HEK293T (cell line): ENCODE results near the gene SIGLEC9.

Experiments used
- CTCF ChIA-PET: fragments of 350-600 bp; formaldehyde crosslinking; extraction: SDS; loops from one replicate; lab custom pipeline; 2021; ENCODE audit warnings: antibody characterized with exemption, inconsistent platforms; lab: Yijun Ruan, JAX
- POLR2A ChIA-PET: fragments of 350-600 bp; formaldehyde crosslinking; extraction: SDS; loops from one replicate; lab custom pipeline; 2020; ENCODE audit warnings: antibody characterized with exemption, inconsistent platforms; lab: Yijun Ruan, JAX
- DNase-seq: peaks from one replicate; pipeline ENCODE4 v3.0.0; 2012; ENCODE audit warnings: mixed read lengths; ENCODE audit errors: extremely low spot score
- ARNT ChIP-seq: fragments of 450-650 bp; IDR thresholded peaks from 2 replicates; pipeline ENCODE4 v1.6.1; 2017; ENCODE audit warnings: mild to moderate bottlenecking
- BHLHE40 ChIP-seq: fragments of 450-650 bp; IDR thresholded peaks from 2 replicates; pipeline ENCODE4 v1.6.1; 2016; ENCODE audit warnings: mild to moderate bottlenecking, moderate library complexity, borderline replicate concordance
- CTBP1 ChIP-seq: fragments of 450-650 bp; IDR thresholded peaks from 2 replicates; pipeline ENCODE4 v1.6.1; 2016; ENCODE audit warnings: borderline replicate concordance
- ELF4 ChIP-seq: fragments of 450-650 bp; IDR thresholded peaks from 2 replicates; pipeline ENCODE4 v1.6.1; 2017; ENCODE audit warnings: antibody characterized with exemption
- FOXA1 ChIP-seq: fragments of 450-650 bp; IDR thresholded peaks from 2 replicates; pipeline ENCODE4 v1.6.1; 2016; ENCODE audit warnings: mild to moderate bottlenecking
- FOXK2 ChIP-seq: fragments of 450-650 bp; IDR thresholded peaks from 2 replicates; pipeline ENCODE4 v1.6.1; 2016; ENCODE audit warnings: mild to moderate bottlenecking
- FOXM1 ChIP-seq: fragments of 450-650 bp; IDR thresholded peaks from 2 replicates; pipeline ENCODE4 v1.6.1; 2017; ENCODE audit warnings: mild to moderate bottlenecking, borderline replicate concordance
- HDGF ChIP-seq: fragments of 450-650 bp; IDR thresholded peaks from 2 replicates; pipeline ENCODE4 v1.6.1; 2017; ENCODE audit warnings: antibody characterized with exemption, borderline replicate concordance
- L3MBTL2 ChIP-seq: fragments of 450-650 bp; conservative IDR thresholded peaks from 2 replicates; pipeline ENCODE4 v1.6.1; 2016; ENCODE audit warnings: mild to moderate bottlenecking
- LEF1 ChIP-seq: fragments of 450-650 bp; IDR thresholded peaks from 2 replicates; pipeline ENCODE4 v1.6.1; 2017; ENCODE audit warnings: mild to moderate bottlenecking, borderline replicate concordance
- NFRKB ChIP-seq: fragments of 450-650 bp; IDR thresholded peaks from 2 replicates; pipeline ENCODE4 v1.6.1; 2016; ENCODE audit warnings: mild to moderate bottlenecking, moderate library complexity
- PKNOX1 ChIP-seq: fragments of 450-650 bp; IDR thresholded peaks from 2 replicates; pipeline ENCODE4 v1.6.1; 2016
- SP1 ChIP-seq: fragments of 450-650 bp; IDR thresholded peaks from 2 replicates; pipeline ENCODE4 v1.6.1; 2017
- SUZ12 ChIP-seq: fragments of 450-650 bp; IDR thresholded peaks from 2 replicates; pipeline ENCODE4 v1.6.1; 2016; ENCODE audit warnings: mild to moderate bottlenecking
- TARDBP ChIP-seq: fragments of 450-650 bp; IDR thresholded peaks from 2 replicates; pipeline ENCODE4 v1.6.1; 2016
- ZNF384 ChIP-seq: fragments of 450-650 bp; IDR thresholded peaks from 2 replicates; pipeline ENCODE4 v1.6.1; 2016

The SIGLEC9 gene

GRCh38 chr19:51131780-51132680, 7.3 kb downstream of the SIGLEC9 start:
- no peak for DNase-seq
- ChIA-PET CTCF (no interaction called here), POLR2A (no interaction called here)
- TF ChIP-seq SP1 = no peak
- no peak for TF ChIP-seq HDGF
- no peak for TF ChIP-seq PKNOX1
- TF ChIP-seq CTBP1 = no peak
- TF ChIP-seq FOXA1 = no peak
- TF ChIP-seq ARNT = no peak
- no peak for TF ChIP-seq ELF4
- TF ChIP-seq ZNF384 = no peak
- TF ChIP-seq NFRKB = no peak
- TF ChIP-seq SUZ12 = no peak
- TF ChIP-seq FOXK2 = no peak
- no peak for TF ChIP-seq LEF1
- TF ChIP-seq FOXM1 = no peak

GRCh38 chr19:51135004-51135403, 10.3 kb downstream of the SIGLEC9 start:
- POLR2A ChIA-PET = no interaction called here
- TF ChIP-seq CTBP1 (no peak), L3MBTL2 (no peak), TARDBP (no peak), ARNT (no peak), HDGF (no peak), SP1 (no peak), FOXM1 (no peak), ELF4 (no peak), FOXA1 (no peak), BHLHE40 (no peak), LEF1 (no peak), NFRKB (no peak), SUZ12 (no peak), FOXK2 (no peak), PKNOX1 (no peak), ZNF384 (no peak)
- DNase-seq = no peak
- CTCF ChIA-PET = interaction anchor here (0.6 kb wide), 1 partner anchor 15 kb away, joined by 3 read pairs; no protein-coding TSS in a partner anchor

GRCh38 chr19:51135986-51136762, 11.5 kb downstream of the SIGLEC9 start:
- POLR2A ChIA-PET = no interaction called here
- no peak for TF ChIP-seq SUZ12
- TF ChIP-seq ELF4 = no peak
- no peak for TF ChIP-seq BHLHE40
- no peak for TF ChIP-seq PKNOX1
- TF ChIP-seq CTBP1 = no peak
- TF ChIP-seq SP1 = no peak
- no peak for TF ChIP-seq LEF1
- TF ChIP-seq FOXK2 = no peak
- TF ChIP-seq NFRKB = no peak
- TF ChIP-seq ARNT = no peak
- no peak for TF ChIP-seq TARDBP
- TF ChIP-seq FOXM1 = no peak
- TF ChIP-seq ZNF384 = no peak
- TF ChIP-seq HDGF = no peak
- no peak for TF ChIP-seq FOXA1
- no peak for TF ChIP-seq L3MBTL2
- DNase-seq = no peak
- CTCF ChIA-PET = no interaction called here

GRCh38 chr19:51136851-51137551, 12.3 kb downstream of the SIGLEC9 start:
- POLR2A ChIA-PET = no interaction called here
- TF ChIP-seq FOXK2 = no peak
- DNase-seq = no peak
- CTCF ChIA-PET = no interaction called here

GRCh38 chr19:51137792-51138425, 13.2 kb downstream of the SIGLEC9 start:
- DNase-seq = no peak
- CTCF ChIA-PET = no interaction called here
- TF ChIP-seq SUZ12 (no peak), CTBP1 (no peak), NFRKB (no peak), FOXK2 (no peak), SP1 (no peak), TARDBP (no peak), FOXA1 (no peak)
- POLR2A ChIA-PET = no interaction called here
